Left colon (tissue), 2 donors: ENCODE data around the gene OR9A2. TPM values are rescaled to one million over a fixed set of nuclear protein-coding genes. Genes with fewer than 3 reads are reported as not detected.

Experiments
- ATAC-seq: fragments of 200-7000 bp; cut with Tn5 transposase; one replicate; pipeline ENCODE4 v1.9.1; 2020; ENCODE audit warnings: mild to moderate bottlenecking, moderate library complexity
- DNase-seq, 2 donors: peaks; one replicate each; pipeline ENCODE4 v3.0.0-alpha.2; 2020
- intact Hi-C, 2 donors: fragments of 100-400 bp; cut with DNase I in 1 of 2; cut with micrococcal nuclease in 1 of 2; formaldehyde crosslinking; loops; one replicate each; pipeline versions ENCODE4 v1.11.2 to v1.14.0; 2022; cut with DNase I, micrococcal nuclease
- long read RNA-seq: library from polyadenylated mRNA; unstranded; transcript quantifications from one replicate; pipeline ENCODE4 v2.0.0, GENCODE V29; 2021
- total RNA-seq, 2 donors: library from RNA; stranded (reverse); fragmentation: NEBNext Ultra II Directional; extraction: Animal tissue kit (Norgen Biotek cat#: 25700); gene quantifications; one replicate each; pipeline ENCODE4 v1.2.1, GENCODE V29; 2021
- donor health status: DM: no; HTN: no; CAD: no.
- donor health status: DM: yes; HTN: yes; CAD: no.

Gene OR9A2
- not detected for total RNA-seq
- long read RNA-seq, result 0 reads

DNA sequence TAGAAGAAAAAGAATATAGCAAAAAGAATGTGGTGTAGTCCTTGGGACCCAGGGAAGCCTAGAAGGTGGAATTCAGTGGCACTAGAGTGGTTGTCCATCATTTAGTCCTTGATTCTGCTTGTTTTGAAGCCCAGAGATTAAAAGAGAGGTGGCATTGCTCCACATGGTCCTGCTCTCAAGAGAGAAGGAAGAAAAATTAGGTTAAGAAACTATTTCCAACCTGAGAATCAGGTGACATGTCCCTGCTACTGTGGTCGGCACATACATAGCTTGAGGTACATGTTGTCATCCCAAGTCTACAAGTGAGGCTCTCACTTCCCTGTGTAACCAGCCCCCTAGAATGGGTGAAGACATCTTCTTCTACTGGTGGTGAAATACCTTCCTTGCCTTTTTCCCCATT is at the start of gene OR9A2:
TSS of gene OR9A2 (minus strand) at position 101 of the 400 bp plus-strand sequence. CDS start at position 101, 0 bp downstream.
- ATAC-seq (no peak), DNase-seq (no peak)
- intact Hi-C loops, result no loop called here

GRCh38 chr7:143074141-143074540 is 47.2 kb upstream of the OR9A2 start:
- intact Hi-C loops, result no loop called here
- DNase-seq, result no peak
- no peak for ATAC-seq

DNA sequence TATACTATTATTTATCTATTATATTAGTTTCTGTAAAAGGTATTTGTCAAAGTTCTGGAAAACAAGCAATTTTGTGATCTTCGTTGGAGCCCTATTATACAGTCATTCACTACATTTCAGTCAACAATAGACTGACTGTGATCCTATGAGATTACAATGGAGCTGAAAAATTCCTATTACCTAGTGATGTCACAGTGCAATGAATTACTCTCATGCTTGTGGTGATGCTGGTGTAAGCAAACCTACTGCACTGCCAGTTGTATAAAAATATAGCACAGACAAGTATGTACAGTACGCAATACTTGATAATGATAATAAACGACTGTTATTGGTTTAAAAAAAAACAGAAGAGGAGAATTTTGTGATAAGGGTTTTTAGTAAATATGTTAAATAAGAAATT is 46.6 kb upstream of the OR9A2 start:
- intact Hi-C loops, result no loop called here
- DNase-seq (no peak), ATAC-seq (no peak)

DNA sequence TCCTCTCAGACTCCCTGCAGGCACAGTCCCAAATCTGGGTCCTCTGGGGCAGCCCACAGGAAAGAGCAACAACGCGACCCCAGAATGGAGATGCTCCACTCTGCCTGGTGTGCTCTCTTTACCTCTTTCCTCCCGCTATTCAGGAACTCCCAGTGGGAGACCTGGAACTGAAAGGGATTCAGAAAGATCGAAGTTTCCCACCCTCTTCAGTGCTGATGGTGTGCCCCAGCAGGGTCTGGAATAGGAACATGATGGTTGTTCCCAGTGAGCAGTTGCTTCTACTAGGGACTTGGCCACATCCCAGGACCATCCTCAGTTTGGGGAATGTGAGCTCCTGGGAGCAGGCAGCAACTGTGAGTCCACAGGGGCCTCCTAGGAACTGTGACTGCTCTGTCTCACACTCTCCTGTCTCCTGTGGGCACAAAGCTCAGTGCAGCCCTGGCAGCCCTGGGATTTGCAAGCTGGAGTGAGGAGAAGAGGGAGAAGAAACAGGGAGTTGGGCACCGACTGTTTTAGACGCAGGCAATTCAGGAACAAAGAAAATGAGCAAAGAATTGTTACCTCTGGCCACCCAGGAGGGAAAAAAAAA is 43.1 kb upstream of the OR9A2 start:
- intact Hi-C loops, result no loop called here
- DNase-seq, result no peak
- ATAC-seq, result no peak

- ATAC-seq (no peak), DNase-seq (no peak)
- intact Hi-C loops, result no loop called here
Observed at GRCh38 chr7:143068446-143068845, 41.5 kb upstream of the OR9A2 start.

GRCh38 chr7:143063741-143064140 is 36.8 kb upstream of the OR9A2 start:
- DNase-seq (no peak), ATAC-seq (no peak)
- intact Hi-C loops, result no loop called here

DNA sequence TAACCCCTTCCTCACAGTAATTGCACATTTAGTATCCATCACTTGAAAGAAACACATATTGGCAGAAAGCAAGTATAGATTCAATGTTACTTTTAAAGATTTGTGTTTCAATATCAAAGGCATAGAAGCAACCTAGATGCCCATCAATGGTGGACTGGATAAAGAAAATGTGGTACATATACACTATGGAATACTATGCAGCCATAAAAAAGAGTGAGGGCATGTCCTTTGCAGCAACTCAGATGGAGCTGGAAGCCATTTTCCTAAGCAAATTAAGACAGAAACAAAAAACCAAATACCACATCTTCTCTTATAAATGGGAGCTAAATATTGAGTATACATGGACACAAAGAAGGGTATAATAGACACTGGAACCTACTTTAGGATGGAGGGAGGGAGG is 28.8 kb upstream of the OR9A2 start:
- no peak for ATAC-seq
- intact Hi-C loops, result no loop called here
- no peak for DNase-seq

DNA sequence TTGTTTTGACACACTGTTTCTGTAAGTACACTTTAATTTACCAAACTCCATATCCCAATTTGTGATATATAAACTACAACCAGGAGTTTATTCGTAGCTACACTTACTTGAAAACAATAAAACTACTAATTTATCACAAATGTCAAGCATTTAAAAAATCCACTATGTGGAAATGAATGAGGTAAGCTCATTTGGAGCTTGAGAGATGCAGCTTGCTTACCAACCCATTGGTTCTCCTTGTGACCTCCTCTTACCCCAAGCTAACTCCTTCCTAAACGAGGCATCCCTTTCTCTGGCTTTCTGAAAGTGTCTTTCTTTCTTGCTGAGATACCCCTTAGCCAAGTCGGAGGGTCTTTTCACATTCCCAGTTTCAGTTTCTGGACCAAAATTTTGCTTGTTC is 27.7 kb upstream of the OR9A2 start:
- ATAC-seq (no peak), DNase-seq (no peak)
- intact Hi-C loops, result no loop called here

- intact Hi-C loops, result no loop called here
- DNase-seq, result no peak
- ATAC-seq, result no peak
Observed at GRCh38 chr7:143052041-143052440, 25.1 kb upstream of the OR9A2 start, which contains the start of gene OR6V1. Gene OR6V1 (plus strand): TSS chr7:143052341. CDS start chr7:143052341, 0 bp downstream.

DNA sequence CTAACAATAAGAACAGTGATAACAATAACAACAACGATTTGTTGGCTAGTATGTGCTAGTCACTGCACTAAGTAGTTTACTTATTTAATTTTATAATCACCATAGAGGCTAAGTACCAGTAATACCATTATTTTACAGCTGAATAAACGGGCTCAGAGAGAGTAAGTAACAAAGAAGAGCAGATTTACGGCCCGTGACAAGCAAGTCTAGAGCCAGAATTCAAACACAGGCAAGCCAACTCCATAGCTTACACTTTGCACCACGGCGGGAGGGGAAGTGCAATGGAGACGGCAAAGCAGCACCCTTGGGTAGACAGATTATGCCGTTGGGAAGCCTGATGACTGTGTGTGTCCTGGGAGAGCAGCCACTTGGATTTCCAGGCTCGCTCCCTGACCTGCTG is 24.0 kb upstream of the OR9A2 start:
- ATAC-seq, result no peak
- DNase-seq, result no peak
- intact Hi-C loops, result no loop called here

DNA sequence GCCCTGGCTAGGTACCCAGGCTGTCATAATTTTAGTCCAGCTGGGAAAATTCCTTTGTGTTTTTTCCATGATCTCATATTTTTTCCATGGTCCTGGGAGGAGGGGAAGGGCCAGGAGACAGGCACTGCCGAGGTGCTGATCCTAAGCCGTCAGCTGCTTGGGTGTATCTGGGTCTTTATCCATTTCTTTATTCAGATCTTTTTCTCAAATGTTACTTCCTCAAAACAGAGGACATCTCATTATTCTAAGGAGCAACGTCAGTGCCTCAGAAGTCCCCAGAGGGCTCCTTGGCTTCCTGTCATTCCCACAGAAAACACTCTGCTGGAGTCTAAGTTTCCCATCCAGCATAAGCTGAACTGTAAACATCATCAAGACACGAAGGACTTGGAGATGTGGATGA is 22.4 kb upstream of the OR9A2 start:
- no peak for ATAC-seq
- no peak for DNase-seq
- intact Hi-C loops, result no loop called here

GRCh38 chr7:143048827-143049226 is 21.9 kb upstream of the OR9A2 start:
- no peak for DNase-seq
- intact Hi-C loops, result no loop called here
- no peak for ATAC-seq

DNA sequence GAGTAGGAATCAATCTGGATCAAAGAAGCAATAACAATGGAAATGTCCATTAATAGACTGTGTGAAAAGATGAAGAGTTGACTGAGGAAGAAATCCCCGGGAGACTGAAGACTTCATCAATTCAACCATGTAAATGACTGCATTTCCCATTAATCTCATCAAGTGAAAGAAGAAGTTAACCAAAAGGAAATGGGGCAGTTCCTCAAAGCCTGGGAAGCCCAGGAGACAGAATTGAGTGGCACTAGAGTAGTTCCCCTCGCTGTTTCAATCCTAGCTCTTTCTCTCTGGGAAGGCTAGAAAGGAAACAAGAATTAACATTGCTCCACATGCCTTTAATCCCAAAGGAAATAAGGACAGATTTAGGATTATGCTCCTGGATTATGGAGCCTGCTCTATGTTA is 20.4 kb upstream of the OR9A2 start:
- no peak for DNase-seq
- intact Hi-C loops, result no loop called here
- no peak for ATAC-seq

GRCh38 chr7:143046426-143046851 is 19.5 kb upstream of the OR9A2 start:
- intact Hi-C loops, result no loop called here
- no peak for DNase-seq
- no peak for ATAC-seq

DNA sequence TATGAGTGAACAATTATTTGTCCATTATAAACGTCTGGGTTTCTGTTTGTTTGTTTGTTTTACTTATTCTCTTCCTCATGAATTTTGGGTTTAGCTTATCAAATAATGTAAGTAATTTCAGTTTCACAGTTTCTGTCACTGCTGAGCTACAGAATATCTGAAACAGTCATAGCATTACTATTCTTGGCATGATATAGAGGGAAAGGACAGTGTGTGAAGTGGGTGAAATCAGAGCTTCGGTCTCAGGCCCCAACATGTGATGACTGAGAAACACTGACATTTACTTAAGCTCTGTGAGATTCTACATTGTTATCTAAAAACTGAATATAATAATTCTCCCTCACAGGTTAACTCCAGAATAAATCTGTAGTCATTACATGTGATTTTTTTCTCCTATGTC is 16.5 kb upstream of the OR9A2 start:
- intact Hi-C loops, result no loop called here
- no peak for DNase-seq
- ATAC-seq, result no peak

- ATAC-seq (no peak), DNase-seq (no peak)
- intact Hi-C loops, result no loop called here
Observed at GRCh38 chr7:143042790-143043271, 15.9 kb upstream of the OR9A2 start.

GRCh38 chr7:143042159-143042789 is 15.3 kb upstream of the OR9A2 start:
- intact Hi-C loops, result no loop called here
- ATAC-seq (no peak), DNase-seq (no peak)

DNA sequence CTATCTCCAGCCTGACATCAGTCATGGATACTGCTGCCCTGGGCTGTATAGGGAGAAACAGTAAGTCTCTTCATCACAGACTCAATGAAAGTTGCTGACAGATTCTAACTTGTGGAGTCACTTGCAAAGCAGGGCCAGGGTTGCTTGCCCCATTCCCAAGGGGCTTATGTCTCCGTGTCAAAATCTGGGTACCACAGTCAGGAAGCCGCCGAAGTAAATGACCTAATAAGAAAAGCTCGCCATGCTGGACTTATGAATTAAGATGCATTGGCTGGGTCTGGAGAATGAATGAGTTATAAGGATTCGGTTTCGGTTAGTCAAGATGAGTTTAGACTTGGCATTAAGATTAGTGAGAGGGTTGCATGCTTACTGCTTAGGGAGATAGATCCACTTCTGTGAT is 14.4 kb upstream of the OR9A2 start:
- ATAC-seq (no peak), DNase-seq (no peak)
- intact Hi-C loops, result no loop called here

DNA sequence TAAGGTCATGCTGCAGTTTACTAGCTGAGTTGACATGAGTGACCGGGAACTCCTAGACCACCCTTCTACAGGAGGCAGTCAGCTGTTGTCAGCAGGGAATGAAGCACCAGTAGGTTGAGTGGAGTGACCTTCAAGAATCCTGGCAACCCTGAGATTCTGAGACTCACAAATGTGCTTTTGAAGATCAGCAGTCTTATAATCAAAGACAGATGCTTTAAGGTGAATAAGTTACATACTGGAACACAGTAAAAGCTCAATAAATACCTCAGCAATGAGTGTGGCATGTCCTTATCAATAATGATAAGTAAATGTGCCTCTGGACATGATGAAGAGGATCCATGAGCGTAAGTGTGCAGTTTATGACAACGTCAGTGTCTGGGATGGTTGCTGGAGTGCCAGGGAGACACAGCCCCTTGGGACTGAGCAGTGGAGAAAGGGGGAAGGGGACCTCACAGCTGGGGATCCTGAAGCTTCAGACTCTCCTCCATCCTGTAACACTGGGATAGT is 13.3 kb upstream of the OR9A2 start:
- ATAC-seq (no peak), DNase-seq (no peak)
- intact Hi-C loops, result no loop called here

DNA sequence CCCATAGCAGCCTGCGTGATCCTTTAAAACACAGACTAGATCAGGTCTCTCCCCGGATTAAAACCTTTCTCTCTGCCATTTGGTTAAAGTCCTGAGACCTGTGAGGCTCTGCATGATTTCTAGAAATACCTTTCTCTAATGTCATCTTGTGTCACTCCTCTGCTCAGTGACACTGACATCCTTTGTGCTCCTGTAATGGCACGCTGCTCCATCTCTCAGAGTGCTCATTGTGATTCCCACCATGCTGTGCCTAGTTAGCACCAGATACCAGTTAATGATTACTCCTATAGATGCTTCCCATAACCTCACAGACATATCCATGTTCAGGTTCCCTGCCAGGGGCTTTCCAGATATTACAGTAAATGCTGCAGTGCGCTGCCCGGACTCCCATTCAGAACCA is 11.7 kb upstream of the OR9A2 start:
- ATAC-seq (no peak), DNase-seq (no peak)
- intact Hi-C loops, result no loop called here

DNA sequence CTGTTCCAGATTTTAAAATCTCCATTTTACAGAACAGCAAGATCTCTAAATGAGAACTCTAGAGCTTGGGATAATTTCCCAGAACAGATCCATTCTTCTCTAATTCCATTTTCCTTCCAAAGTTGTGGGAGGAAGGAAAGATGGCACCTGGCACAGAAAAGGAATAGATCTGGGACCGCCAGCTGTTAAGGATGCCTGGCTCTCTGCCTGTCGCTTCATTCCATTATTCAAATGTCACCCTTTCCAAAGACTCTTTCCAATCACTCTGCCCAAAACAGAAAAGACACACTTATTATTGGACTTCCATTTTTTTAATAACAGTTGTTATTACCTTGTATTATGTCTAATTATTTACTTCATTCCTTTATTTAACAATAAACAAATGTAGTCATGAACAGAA is 751 bp upstream of the OR9A2 start:
- ATAC-seq, result no peak
- intact Hi-C loops, result no loop called here
- no peak for DNase-seq
